Duodenal mucosa (tissue), 2 donors: ENCODE data around the gene ARHGAP15.

Source experiments
- H3K27ac ChIP-seq: one replicate; pipeline ENCODE4 v1.7.0; 2013; ENCODE audit warnings: low read depth, low read length
- H3K27me3 ChIP-seq, 2 donors: one replicate each; pipeline ENCODE4 v1.7.0; 2013; ENCODE audit warnings: low read length in 2 of 2, control low read depth in 1 of 2; ENCODE audit not compliant: insufficient read depth in 2 of 2, control insufficient read depth in 1 of 2
- H3K36me3 ChIP-seq, 2 donors: one replicate each; pipeline ENCODE4 v1.7.0; 2013; ENCODE audit warnings: low read length in 2 of 2, control low read depth in 1 of 2; ENCODE audit not compliant: insufficient read depth in 2 of 2, control insufficient read depth in 1 of 2
- H3K4me1 ChIP-seq, 2 donors: one replicate each; pipeline ENCODE4 v1.7.0; 2013; ENCODE audit warnings: low read length in 2 of 2, control low read depth in 1 of 2; ENCODE audit not compliant: insufficient read depth in 2 of 2, control insufficient read depth in 1 of 2
- H3K4me3 ChIP-seq, 2 donors: one replicate each; pipeline ENCODE4 v1.7.0; 2013; ENCODE audit warnings: low read length in 2 of 2, low read depth in 1 of 2
- H3K9ac ChIP-seq, 2 donors: one replicate each; pipeline ENCODE4 v1.7.0; 2013; ENCODE audit warnings: low read length in 2 of 2, low read depth in 1 of 2
- H3K9me3 ChIP-seq, 2 donors: one replicate each; pipeline ENCODE4 v1.7.0; 2013; ENCODE audit warnings: low read length in 2 of 2, control low read depth in 1 of 2; ENCODE audit not compliant: control insufficient read depth in 1 of 2

The ARHGAP15 gene

DNA sequence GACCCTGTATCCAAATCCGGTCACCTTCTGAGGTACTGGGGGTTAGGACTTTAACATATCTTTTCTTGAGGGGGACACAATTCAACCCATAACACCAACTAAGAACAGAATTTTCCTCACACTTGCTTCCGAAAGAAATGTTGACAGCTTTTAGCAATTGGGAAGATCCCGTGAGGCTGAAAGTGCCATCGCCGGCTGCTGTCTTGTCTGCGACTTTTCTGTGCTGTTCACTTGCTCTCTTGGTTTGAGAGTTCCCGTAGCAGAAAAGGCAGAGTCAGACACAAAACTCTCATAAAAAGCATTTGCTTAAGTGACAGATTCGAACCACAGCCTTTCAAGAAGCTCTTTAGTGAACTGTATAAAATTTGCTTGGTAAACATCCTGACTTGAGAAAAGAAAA is 253.4 kb downstream of the ARHGAP15 start:
- H3K36me3 ChIP-seq = no peaks in the 10 kb centered on the region

DNA sequence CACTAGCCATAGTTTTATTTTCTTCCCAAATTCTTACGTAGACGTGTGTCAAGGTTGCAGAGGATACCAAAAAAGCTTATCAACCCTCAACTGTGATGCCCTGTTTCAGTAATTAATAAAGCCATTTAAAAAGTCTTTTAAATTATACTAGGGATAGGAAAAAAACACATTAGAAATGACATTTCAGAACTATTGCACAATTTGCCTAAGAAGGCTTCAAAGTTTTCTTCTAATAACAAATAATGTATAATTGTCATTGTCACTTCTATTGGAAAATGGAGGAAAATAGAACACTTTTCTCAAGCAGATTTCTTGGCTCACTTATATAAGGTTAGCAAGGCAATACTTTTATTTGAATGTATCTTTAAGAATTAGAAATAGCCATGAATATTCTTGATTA is 253.8 kb downstream of the ARHGAP15 start:
- H3K4me1 ChIP-seq = no peaks in the 10 kb centered on the region
- H3K27me3 ChIP-seq = no peaks in the 10 kb centered on the region
- no peak overlapping the region for H3K4me3 ChIP-seq
- H3K9me3 ChIP-seq = no peaks in the 10 kb centered on the region
- H3K27ac ChIP-seq = no peak overlapping the region
- no peak overlapping the region for H3K9ac ChIP-seq
- H3K36me3 ChIP-seq = no peaks in the 10 kb centered on the region

More for the DNA sequence above, 253.4 kb downstream of the ARHGAP15 start:
- no peak overlapping the region for H3K4me3 ChIP-seq
- H3K9ac ChIP-seq = no peak overlapping the region
- H3K27ac ChIP-seq = no peak overlapping the region
- no peaks in the 10 kb centered on the region for H3K9me3 ChIP-seq
- no peaks in the 10 kb centered on the region for H3K4me1 ChIP-seq
- H3K27me3 ChIP-seq = no peaks in the 10 kb centered on the region

DNA sequence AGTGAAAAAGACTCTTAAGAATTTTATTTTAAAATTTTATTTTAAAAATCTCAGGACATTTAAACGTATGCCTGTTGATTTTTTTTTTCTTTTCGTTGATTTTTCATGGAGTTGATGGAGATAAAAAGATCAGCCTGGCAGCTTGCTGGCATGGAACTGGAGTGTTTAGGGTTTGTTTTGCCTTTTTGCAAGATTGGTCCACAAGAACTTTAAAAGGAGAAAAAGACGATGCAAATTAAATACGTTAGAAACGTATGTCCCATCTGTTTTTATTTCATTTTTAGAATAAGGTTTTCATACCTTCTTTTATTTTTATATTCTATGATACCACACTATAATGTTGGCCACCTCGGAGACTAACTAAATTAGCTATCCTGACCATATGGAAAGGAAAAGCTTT is 254.9 kb downstream of the ARHGAP15 start:
- Histone ChIP-seq H3K9ac (no peak overlapping the region), H3K27me3 (no peaks in the 10 kb centered on the region), H3K27ac (no peak overlapping the region), H3K4me1 (no peaks in the 10 kb centered on the region), H3K9me3 (no peaks in the 10 kb centered on the region), H3K36me3 (no peaks in the 10 kb centered on the region), H3K4me3 (no peak overlapping the region)

DNA sequence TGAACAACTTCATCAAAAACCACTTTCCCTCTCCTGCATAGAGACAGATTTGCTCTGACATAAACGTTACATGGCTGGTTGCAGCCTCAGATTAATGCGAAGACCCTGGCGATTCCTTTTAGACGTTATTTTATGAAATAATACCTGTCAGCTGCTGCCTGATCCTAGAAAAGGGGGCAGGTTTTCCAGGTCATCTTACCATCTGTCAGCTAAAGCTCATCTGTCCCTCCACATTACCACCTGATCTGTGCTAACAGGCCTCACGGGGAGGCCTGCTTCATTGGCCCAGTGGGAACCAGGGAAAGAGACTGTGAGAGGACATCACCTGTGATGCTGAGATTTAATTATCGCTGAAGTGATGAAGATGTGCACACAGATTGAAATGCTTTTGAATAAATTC is 261.0 kb downstream of the ARHGAP15 start:
- no peaks in the 10 kb centered on the region for H3K9me3 ChIP-seq
- H3K27me3 ChIP-seq = no peaks in the 10 kb centered on the region
- no peaks in the 10 kb centered on the region for H3K4me1 ChIP-seq
- H3K36me3 ChIP-seq = no peaks in the 10 kb centered on the region
- no peak overlapping the region for H3K4me3 ChIP-seq
- H3K9ac ChIP-seq = no peak overlapping the region
- no peak overlapping the region for H3K27ac ChIP-seq

DNA sequence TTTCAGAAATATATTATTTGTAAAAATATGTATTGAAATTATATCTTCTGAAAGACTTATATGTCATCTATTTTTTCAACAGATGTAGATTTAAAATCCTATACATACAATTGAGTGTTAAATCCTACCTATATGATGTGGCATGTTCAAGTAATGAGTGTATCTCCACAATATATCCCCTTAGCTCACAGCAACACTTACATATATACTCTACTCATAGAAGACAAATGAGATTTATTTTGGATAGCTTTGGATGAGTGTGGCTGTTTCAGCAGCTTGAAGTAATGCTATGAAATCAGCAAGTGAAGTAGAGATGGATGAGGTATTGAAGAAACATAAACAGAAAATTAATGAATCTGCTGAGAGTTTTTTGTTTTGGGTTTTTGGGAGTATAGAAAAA is 263.1 kb downstream of the ARHGAP15 start:
- H3K27me3 ChIP-seq = no peaks in the 10 kb centered on the region
- no peak overlapping the region for H3K27ac ChIP-seq
- no peaks in the 10 kb centered on the region for H3K4me1 ChIP-seq
- H3K9me3 ChIP-seq = no peaks in the 10 kb centered on the region
- no peak overlapping the region for H3K4me3 ChIP-seq
- H3K9ac ChIP-seq = no peak overlapping the region
- H3K36me3 ChIP-seq = no peaks in the 10 kb centered on the region

DNA sequence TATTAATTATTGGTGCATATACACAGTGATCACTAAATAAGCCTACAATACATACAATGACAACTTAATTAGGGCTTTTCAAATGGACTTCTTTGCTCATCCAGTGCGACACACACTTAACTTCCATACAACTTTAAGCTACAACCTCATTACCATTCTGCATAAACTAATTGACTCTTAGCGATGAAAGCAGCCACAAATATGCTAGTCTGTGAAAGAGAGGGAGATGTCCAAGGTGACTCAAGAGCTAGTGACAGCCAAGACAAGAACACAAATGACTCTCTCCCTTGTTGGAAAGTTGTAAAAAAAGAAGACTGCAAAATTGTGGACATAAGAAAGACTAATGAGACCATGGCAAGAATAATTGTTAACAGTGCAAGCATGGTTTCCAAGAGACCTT is 264.8 kb downstream of the ARHGAP15 start:
- H3K27me3 ChIP-seq = no peaks in the 10 kb centered on the region
- no peak overlapping the region for H3K9ac ChIP-seq
- H3K4me3 ChIP-seq = no peak overlapping the region
- H3K4me1 ChIP-seq = no peaks in the 10 kb centered on the region
- H3K9me3 ChIP-seq = no peaks in the 10 kb centered on the region
- no peak overlapping the region for H3K27ac ChIP-seq
- no peaks in the 10 kb centered on the region for H3K36me3 ChIP-seq

DNA sequence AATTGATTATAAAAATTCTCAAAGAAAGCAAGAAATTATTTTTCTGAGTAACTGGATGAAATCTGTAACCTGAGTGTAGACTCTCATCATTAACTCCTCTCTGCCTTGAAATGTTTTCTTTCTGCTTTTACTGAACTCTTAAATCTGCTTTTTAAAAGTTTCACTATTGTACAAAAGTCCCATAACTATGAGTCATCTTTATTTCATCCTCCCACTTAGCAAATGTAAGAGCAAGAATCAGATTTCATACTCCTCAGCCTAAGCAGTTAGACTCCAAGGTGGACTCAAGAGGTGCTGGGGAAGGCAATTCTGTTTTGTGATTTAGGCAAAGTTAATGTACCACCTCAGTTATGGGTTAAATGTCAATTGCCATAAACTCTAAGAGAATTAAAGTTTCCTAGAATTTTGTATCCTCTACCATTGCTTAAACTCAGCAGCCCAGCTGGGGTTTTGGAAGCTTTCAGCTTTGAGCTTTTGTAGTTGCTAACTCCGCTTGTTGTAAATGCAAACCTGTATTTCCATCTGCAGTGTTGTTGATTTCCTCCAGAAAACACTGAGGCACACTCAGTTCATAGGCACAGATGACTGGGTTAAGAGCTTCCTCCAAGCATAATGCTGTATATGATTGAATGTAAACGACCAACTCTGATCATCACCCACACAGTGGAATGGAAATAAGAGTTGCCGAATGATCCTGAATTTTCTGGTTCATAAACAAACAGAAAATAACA is 268.8 kb downstream of the ARHGAP15 start:
- H3K4me1 ChIP-seq = no peaks in the 10 kb centered on the region
- H3K9ac ChIP-seq = no peak overlapping the region
- H3K27me3 ChIP-seq = no peaks in the 10 kb centered on the region
- H3K4me3 ChIP-seq = no peak overlapping the region
- H3K36me3 ChIP-seq = no peaks in the 10 kb centered on the region
- H3K27ac ChIP-seq = no peak overlapping the region
- H3K9me3 ChIP-seq = no peaks in the 10 kb centered on the region

DNA sequence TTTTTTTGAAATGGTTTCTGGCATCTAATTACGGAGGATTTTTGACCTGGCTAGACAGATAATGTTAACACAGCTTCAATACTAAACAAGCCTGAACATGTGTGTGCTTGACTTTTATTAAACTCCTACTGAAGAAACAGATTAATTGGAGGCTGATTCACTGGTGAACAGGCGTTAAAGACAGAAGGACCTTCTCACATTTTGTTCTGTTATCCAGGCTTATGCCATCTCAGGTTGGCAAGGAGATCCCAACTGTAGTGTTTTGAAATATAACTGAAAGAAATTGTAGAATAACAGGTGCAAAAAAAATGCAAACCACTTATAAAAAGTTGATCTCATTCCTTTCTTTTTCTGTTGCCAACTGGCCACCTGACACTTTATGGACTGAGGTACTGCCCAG is 269.6 kb downstream of the ARHGAP15 start:
- Histone ChIP-seq H3K9me3 (no peaks in the 10 kb centered on the region), H3K9ac (no peak overlapping the region), H3K27ac (no peak overlapping the region), H3K36me3 (no peaks in the 10 kb centered on the region), H3K4me3 (no peak overlapping the region), H3K4me1 (no peaks in the 10 kb centered on the region), H3K27me3 (no peaks in the 10 kb centered on the region)

DNA sequence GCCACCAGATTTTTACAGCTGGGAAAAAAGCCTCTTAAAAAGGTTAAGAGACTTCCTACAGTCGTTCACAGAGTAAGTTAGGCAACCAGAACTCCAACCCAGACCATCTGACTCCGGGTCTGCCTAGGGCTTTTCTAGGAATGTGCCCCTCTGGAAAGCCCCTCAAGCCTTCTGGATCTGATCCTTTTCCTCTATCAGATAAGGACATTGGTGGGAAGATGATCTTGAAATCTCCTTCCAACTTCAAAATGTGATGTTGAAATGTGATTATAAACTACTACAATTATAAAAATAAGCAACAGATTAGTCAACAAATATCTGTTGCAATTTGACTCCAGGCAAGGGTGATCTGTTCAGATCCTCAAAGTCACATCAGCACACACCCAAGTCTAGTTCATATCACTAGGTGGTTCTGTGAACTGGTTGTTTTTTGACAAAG is 270.4 kb downstream of the ARHGAP15 start:
- no peak overlapping the region for H3K27ac ChIP-seq
- H3K27me3 ChIP-seq = no peaks in the 10 kb centered on the region
- no peaks in the 10 kb centered on the region for H3K36me3 ChIP-seq
- H3K9me3 ChIP-seq = no peaks in the 10 kb centered on the region
- no peak overlapping the region for H3K9ac ChIP-seq
- no peaks in the 10 kb centered on the region for H3K4me1 ChIP-seq
- H3K4me3 ChIP-seq = no peak overlapping the region

DNA sequence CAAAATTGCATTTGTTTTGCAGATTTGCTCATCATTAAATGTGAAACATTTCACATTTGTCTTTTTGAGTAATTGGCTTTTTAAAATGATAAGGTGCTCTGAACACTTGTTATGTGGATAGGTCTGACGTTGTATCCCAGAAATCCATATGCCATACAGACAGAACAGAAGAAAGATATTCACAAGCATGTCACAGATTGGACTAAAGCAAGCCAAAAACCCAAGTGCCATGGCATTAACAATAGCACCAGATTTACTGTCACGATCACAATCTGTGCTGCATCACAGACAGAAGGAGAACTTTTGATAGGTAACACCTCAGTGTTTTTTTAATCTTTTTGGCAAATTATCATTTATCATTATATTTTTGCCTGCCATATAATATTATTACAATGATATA is 272.6 kb downstream of the ARHGAP15 start:
- Histone ChIP-seq H3K4me3 (no peak overlapping the region), H3K27ac (no peak overlapping the region), H3K9ac (no peak overlapping the region), H3K4me1 (no peaks in the 10 kb centered on the region), H3K36me3 (no peaks in the 10 kb centered on the region), H3K27me3 (no peaks in the 10 kb centered on the region), H3K9me3 (no peaks in the 10 kb centered on the region)

DNA sequence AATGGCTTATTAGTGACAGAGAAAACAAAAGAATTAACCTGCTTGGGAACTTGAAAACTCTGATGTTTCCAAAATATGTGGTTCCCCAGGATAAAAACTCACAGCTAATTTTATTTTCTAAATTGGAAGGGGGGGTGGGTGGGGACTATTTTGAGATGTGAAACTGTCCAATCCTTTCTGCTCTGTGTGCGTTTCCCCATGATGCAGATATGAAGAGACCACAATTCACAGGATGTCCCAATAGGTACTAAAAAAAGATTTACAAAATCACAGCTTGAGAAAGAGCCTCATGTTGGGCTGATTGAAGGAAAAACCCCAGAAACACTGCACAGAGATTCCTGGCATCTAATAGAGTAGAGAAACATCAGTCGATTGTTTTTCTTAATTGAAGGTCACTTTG is 273.2 kb downstream of the ARHGAP15 start:
- no peaks in the 10 kb centered on the region for H3K27me3 ChIP-seq
- no peak overlapping the region for H3K9ac ChIP-seq
- no peaks in the 10 kb centered on the region for H3K9me3 ChIP-seq
- H3K36me3 ChIP-seq = no peaks in the 10 kb centered on the region
- H3K4me1 ChIP-seq = no peaks in the 10 kb centered on the region
- H3K4me3 ChIP-seq = no peak overlapping the region
- no peak overlapping the region for H3K27ac ChIP-seq
